ENCODE results near the gene GTF3C1. TPM values are rescaled to one million over a fixed set of nuclear protein-coding genes. Genes with fewer than 3 reads are reported as not detected.

GTF3C1 gene
- total RNA-seq, 6 donors from 2014 or later, result 58.3 to 138 (median 73.3) TPM

DNA sequence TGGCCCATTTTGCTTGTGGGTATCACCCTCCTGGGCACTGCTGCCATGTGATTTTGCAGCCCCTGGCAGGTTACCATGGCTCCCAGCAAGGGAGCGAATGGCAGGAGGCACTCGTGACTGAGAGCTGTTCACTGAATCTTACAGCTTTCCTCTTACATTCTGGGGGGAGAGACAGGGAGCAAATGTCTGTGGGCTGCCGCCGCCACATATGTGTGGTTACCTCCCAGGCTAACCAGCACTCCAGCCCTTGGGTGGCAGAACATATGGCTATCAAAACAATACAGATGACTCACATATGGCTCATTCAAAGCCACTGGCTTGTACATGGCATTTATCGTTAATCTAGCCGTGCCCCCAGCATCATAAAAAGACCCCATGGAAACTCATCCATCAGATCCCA, 19.8 kb downstream of the GTF3C1 start:
- Histone ChIP-seq H3K36me3 (peaks cover 27 to 99% (median 86%) of the 10 kb centered on the region in 4 donors), H3K9me3 (peaks cover 0 to 3% (median 0%) of the 10 kb centered on the region in 4 donors), H3K4me1 (no peaks in the 10 kb centered on the region), H3K4me3 (no peak overlapping the region), H3K27ac (no peak overlapping the region), H3K27me3 (no peaks in the 10 kb centered on the region)
- no peak for DNase-seq
- 79 to 95% methylated on average over 2 to 6 of the region's 6 CpGs for WGBS, 2 donors
- TF ChIP-seq, protein P1, sequence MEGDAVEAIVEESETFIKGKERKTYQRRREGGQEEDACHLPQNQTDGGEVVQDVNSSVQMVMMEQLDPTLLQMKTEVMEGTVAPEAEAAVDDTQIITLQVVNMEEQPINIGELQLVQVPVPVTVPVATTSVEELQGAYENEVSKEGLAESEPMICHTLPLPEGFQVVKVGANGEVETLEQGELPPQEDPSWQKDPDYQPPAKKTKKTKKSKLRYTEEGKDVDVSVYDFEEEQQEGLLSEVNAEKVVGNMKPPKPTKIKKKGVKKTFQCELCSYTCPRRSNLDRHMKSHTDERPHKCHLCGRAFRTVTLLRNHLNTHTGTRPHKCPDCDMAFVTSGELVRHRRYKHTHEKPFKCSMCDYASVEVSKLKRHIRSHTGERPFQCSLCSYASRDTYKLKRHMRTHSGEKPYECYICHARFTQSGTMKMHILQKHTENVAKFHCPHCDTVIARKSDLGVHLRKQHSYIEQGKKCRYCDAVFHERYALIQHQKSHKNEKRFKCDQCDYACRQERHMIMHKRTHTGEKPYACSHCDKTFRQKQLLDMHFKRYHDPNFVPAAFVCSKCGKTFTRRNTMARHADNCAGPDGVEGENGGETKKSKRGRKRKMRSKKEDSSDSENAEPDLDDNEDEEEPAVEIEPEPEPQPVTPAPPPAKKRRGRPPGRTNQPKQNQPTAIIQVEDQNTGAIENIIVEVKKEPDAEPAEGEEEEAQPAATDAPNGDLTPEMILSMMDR (IDR thresholded peaks at IDR 0.05), result no peak
- TF ChIP-seq POLR2A (IDR thresholded peaks at IDR 0.05), result no peak
- no peak for TF ChIP-seq POLR2AphosphoS5 (IDR thresholded peaks at IDR 0.05)
- TF ChIP-seq EP300 (IDR thresholded peaks at IDR 0.05), result no peak
- ATAC-seq (ENCODE audit: low FRiP score in 2 of 2), result no peak

DNA sequence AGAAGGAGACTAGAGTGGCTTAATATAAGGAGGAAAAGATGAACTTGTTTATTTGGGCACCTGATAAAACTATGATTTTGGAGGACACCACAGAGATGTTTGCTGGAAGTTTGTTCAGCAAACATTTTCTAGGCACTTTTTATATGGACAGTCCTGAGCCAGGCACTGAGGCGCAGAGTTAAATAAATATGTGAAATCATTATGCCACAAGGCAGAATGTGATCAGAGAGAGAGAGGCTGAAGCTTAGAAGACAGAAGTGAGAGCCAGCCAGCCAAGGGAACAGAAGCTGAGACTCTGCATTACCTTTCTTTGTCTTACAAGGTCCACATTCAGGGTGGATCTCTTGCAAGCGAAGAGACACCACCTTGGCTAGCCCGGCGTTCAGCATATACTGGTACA, 21.4 kb downstream of the GTF3C1 start:
- no peaks in the 10 kb centered on the region for H3K27me3 ChIP-seq
- 99 to 100% methylated on average over 4 of the region's 4 CpGs for WGBS, 2 donors
- no peak for ATAC-seq (ENCODE audit: low FRiP score in 2 of 2)
- H3K4me1 ChIP-seq, result no peaks in the 10 kb centered on the region
- no peak overlapping the region for H3K4me3 ChIP-seq
- H3K9me3 ChIP-seq, result peaks cover 0 to 3% (median 0%) of the 10 kb centered on the region in 4 donors
- DNase-seq, result no peak
- TF ChIP-seq POLR2A (IDR thresholded peaks at IDR 0.05), result no peak
- TF ChIP-seq POLR2AphosphoS5 (IDR thresholded peaks at IDR 0.05), result no peak
- TF ChIP-seq EP300 (IDR thresholded peaks at IDR 0.05), result no peak
- TF ChIP-seq, protein P1 (IDR thresholded peaks at IDR 0.05), result no peak
- peaks cover 30 to 100% (median 87%) of the 10 kb centered on the region in 4 donors for H3K36me3 ChIP-seq
- H3K27ac ChIP-seq, result no peak overlapping the region

DNA sequence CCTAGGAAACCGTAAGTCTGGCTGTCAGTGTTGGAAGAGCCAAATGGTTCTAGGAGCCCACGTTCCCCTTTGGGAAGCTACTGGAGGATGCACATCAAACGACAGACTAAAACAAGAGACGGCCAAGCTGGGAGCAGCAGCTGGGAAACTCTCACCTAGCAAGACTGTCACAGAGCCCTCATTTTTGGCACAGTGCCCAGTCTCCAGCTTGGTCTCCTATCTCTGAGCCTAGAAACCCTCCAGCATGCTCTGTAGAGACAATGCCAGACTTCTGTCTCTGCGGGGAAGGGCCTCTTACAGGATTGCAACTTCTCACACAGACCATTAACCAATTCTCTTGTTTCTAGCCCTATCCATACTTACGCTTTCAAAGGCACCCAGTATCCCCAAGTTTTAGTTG, 23.5 kb downstream of the GTF3C1 start:
- Histone ChIP-seq H3K4me3 (no peak overlapping the region), H3K36me3 (peaks cover 19 to 91% (median 72%) of the 10 kb centered on the region in 4 donors), H3K27ac (no peak overlapping the region), H3K9me3 (peaks cover 0 to 3% (median 0%) of the 10 kb centered on the region in 4 donors), H3K4me1 (peaks cover 0 to 3% (median 1%) of the 10 kb centered on the region in 4 donors), H3K27me3 (no peaks in the 10 kb centered on the region)
- no peak for TF ChIP-seq POLR2A (IDR thresholded peaks at IDR 0.05)
- no peak for TF ChIP-seq POLR2AphosphoS5 (IDR thresholded peaks at IDR 0.05)
- DNase-seq (no peak), ATAC-seq (ENCODE audit: low FRiP score in 2 of 2) (no peak)
- WGBS, 2 donors, result 86 to 93% methylated on average over 4 to 6 of the region's 6 CpGs

DNA sequence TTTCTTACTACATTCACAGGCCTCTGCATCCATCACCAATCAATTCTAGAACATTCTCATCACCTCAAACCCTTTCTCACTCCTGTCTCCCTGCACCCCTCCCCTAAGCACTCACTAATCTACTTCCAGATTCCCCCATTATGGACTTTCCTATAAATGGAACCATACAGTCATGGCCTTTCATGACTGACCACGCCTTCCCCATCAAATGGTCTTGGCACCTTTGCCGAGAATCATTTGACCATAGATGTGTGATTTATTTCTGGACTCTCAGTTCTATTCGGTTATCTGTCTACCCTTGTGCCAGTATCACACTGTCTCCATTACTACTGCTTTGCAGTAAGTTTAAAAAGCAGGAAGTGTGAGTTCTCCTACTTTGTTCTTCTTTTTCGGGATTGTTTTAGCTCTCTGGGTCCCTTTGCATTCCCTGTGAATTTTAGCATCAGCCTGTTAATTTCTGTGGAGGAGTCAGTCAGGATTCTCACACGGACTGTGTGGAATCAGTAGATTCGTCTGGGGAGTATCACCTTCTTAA, 27.5 kb downstream of the GTF3C1 start:
- 80 to 84% methylated on average over 6 of the region's 6 CpGs for WGBS, 2 donors
- Histone ChIP-seq H3K27me3 (no peaks in the 10 kb centered on the region), H3K9me3 (peaks cover 0 to 3% (median 0%) of the 10 kb centered on the region in 4 donors), H3K27ac (peak overlapping the region in 1 of 4 donors; percentile 90), H3K4me3 (no peak overlapping the region), H3K4me1 (peaks cover 0 to 7% (median 5%) of the 10 kb centered on the region in 4 donors), H3K36me3 (peaks cover 15 to 74% (median 57%) of the 10 kb centered on the region in 4 donors)
- DNase-seq (no peak), ATAC-seq (ENCODE audit: low FRiP score in 2 of 2) (no peak)
- TF ChIP-seq POLR2A (IDR thresholded peaks at IDR 0.05) (no peak), POLR2AphosphoS5 (IDR thresholded peaks at IDR 0.05) (no peak), EP300 (IDR thresholded peaks at IDR 0.05) (no peak)
- TF ChIP-seq, protein P1 (IDR thresholded peaks at IDR 0.05), result no peak

DNA sequence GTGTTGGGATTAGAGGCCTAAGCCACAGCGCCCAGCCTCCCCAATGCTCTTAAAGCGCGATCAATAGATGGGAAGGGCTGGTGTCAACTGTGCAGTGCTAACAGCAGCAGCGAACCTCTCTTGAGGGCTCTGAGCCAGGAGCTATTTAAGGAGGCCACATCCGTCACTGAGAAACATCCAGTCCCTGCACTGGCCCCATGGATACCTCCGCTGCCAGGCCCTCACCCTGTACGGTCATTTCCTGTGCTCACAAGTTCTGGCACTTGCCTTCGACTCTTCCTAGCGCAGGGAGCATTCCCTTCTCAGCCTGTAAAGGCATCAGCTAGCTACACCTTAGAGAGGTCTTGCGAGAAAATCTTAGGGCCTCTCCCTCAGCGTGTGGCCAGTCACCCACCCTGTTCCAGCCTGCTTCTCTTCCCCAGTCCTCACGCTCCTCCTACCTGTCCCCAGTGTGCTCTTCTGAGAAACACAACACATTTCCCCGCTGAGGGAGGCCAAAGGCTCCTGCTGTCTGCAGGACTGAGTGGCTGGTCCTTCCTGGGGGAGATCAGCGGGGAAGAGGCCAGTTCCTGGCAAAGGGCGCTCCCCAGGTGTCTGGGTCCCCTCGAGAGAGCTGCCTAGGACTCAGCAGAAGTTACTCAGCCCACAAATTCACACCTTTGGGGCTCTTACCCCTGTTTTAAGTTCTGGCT, 28.6 kb downstream of the GTF3C1 start:
- peak in 1 of 2 donors; percentile 31 for DNase-seq
- H3K36me3 ChIP-seq, result peaks cover 10 to 74% (median 49%) of the 10 kb centered on the region in 4 donors

More for the DNA sequence above, 28.6 kb downstream of the GTF3C1 start:
- 64 to 66% methylated on average over 11 to 16 of the region's 16 CpGs for WGBS, 2 donors
- peak in 1 of 2 donors; percentile 56 for ATAC-seq (ENCODE audit: low FRiP score in 2 of 2)
- peaks cover 0 to 7% (median 5%) of the 10 kb centered on the region in 4 donors for H3K4me1 ChIP-seq
- H3K27ac ChIP-seq, result peak overlapping the region; percentile 51 to 90 (median 78)
- H3K9me3 ChIP-seq, result peaks cover 0 to 3% (median 0%) of the 10 kb centered on the region in 4 donors
- H3K4me3 ChIP-seq, result no peak overlapping the region
- no peaks in the 10 kb centered on the region for H3K27me3 ChIP-seq
- peak; percentile 59 to 66 for TF ChIP-seq POLR2AphosphoS5 (IDR thresholded peaks at IDR 0.05)
- TF ChIP-seq, protein P1 (IDR thresholded peaks at IDR 0.05), result no peak
- TF ChIP-seq POLR2A (IDR thresholded peaks at IDR 0.05), result no peak
- peak in 1 of 4 donors; percentile 56 for TF ChIP-seq EP300 (IDR thresholded peaks at IDR 0.05)
